ENCODE measurements around the gene FBN1. TPM values are rescaled to one million over a fixed set of nuclear protein-coding genes. Genes with fewer than 3 reads are reported as not detected.
A peak's percentile ranks its signal among the peaks of the same experiment; 100 is the strongest.

FBN1 gene
- total RNA-seq, 6 donors from 2014 or later, result 20.3 to 159 (median 44.3) TPM

DNA sequence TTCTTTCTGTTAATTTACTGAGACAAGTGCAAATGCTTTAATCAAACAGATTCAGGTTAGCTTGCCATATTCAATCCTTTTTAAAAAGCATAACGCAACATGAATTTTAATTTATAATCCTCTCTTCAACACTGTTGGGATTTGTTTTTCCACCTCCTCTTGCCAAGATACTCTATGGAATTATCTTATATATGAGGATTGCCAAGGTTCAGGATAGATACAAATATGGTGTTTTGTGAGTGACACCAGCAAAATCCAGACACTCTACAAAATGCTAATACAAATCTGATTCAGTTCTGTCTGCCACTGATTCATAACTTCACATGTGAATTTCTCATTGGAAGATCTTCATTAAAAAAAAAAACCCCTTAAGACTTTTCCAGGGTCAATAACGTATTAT lies 104.8 kb downstream of the FBN1 start:
- 94 to 95% methylated on average over 2 of the region's 2 CpGs for WGBS, 2 donors
- no peak for TF ChIP-seq POLR2A (IDR thresholded peaks at IDR 0.05)
- TF ChIP-seq EP300 (IDR thresholded peaks at IDR 0.05), result no peak
- Histone ChIP-seq H3K4me1 (peaks cover 0 to 5% (median 2%) of the 10 kb centered on the region in 4 donors), H3K36me3 (no peaks in the 10 kb centered on the region), H3K9me3 (no peaks in the 10 kb centered on the region), H3K27me3 (no peaks in the 10 kb centered on the region), H3K4me3 (no peak overlapping the region), H3K27ac (no peak overlapping the region)
- no peak for ATAC-seq (ENCODE audit: low FRiP score in 2 of 2)
- DNase-seq, result no peak

DNA sequence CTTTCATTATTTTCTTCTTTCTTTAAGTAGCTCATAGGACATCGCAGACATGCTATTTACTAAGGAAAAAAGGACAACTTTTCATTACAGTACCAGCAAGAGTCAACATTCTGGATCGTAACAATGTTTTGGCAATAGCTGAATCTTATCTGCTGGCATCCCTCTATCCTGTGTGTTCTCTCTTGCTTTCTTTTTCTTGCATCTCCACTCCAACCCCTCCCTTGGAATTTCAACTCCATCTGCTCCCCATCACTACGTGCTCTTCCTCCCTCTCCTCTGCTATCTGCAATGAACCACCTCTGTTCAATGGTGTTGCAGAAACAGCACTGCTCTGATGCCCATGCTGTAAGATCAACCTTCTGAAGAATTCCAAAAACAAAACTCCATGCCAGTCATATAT lies 106.6 kb downstream of the FBN1 start:
- peaks cover 0 to 8% (median 2%) of the 10 kb centered on the region in 4 donors for H3K4me1 ChIP-seq
- no peak overlapping the region for H3K27ac ChIP-seq
- H3K27me3 ChIP-seq, result no peaks in the 10 kb centered on the region
- H3K9me3 ChIP-seq, result no peaks in the 10 kb centered on the region
- no peak overlapping the region for H3K4me3 ChIP-seq
- H3K36me3 ChIP-seq, result no peaks in the 10 kb centered on the region
- DNase-seq (no peak), ATAC-seq (ENCODE audit: low FRiP score in 2 of 2) (no peak)
- 83 to 86% methylated on average over 3 of the region's 3 CpGs for WGBS, 2 donors
- TF ChIP-seq CTCF (IDR thresholded peaks at IDR 0.05) (no peak), POLR2A (IDR thresholded peaks at IDR 0.05) (no peak), EP300 (IDR thresholded peaks at IDR 0.05) (no peak), POLR2AphosphoS5 (IDR thresholded peaks at IDR 0.05) (no peak)

DNA sequence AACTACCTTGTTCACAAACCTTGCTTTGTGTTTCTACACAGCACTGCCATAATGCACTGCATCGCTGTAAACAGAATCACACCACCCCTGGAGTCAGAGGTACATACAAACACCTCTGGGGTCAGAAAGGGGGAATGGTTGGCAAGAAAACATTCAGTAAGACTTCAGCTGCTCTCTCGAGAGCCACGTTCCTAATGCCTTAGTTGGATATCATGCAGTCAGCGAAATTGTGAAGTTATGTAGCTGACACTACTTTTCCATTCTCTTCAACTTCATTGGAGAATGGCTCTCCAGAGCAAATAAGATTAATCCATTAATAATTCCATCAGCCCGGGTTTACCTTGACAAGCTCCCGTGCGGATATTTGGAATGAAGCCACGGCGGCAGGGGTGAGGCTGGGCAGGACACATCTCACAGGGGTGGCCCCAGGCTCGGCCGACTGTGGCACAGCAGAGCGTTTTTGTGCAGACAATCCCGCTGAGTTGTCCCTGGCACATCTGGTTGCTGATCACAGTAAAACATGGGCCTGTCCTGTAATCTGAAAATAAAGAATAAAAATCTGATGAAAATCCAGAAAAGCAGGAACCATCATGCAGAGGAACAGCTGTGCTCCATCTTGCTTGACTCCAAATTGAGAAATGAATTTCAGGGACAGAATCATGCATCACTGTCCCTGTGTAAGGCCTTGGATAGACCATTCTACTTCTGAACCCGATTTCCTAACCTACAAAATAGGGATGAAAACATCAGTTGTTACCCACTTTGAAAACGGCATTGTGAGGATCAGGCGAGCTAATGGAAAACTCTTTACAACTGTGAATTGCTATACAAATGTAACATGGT lies 108.0 kb downstream of the FBN1 start:
- Histone ChIP-seq H3K9me3 (no peaks in the 10 kb centered on the region), H3K27ac (no peak overlapping the region), H3K36me3 (no peaks in the 10 kb centered on the region), H3K4me3 (no peak overlapping the region), H3K4me1 (peaks cover 0 to 8% (median 2%) of the 10 kb centered on the region in 4 donors), H3K27me3 (no peaks in the 10 kb centered on the region)
- no peak for TF ChIP-seq POLR2AphosphoS5 (IDR thresholded peaks at IDR 0.05)
- no peak for TF ChIP-seq CTCF (IDR thresholded peaks at IDR 0.05)
- TF ChIP-seq EP300 (IDR thresholded peaks at IDR 0.05), result no peak
- no peak for TF ChIP-seq POLR2A (IDR thresholded peaks at IDR 0.05)
- WGBS, 2 donors, result 69 to 85% methylated on average over 16 of the region's 16 CpGs
- peak in 1 of 2 donors; percentile 46 for DNase-seq
- no peak for ATAC-seq (ENCODE audit: low FRiP score in 2 of 2)

- ATAC-seq (ENCODE audit: low FRiP score in 2 of 2), result peak in 1 of 2 donors; percentile 35
- Histone ChIP-seq H3K4me3 (no peak overlapping the region), H3K9me3 (no peaks in the 10 kb centered on the region), H3K27ac (peak overlapping the region in 2 of 4 donors; percentile 6 to 28), H3K27me3 (no peaks in the 10 kb centered on the region), H3K36me3 (no peaks in the 10 kb centered on the region), H3K4me1 (peaks cover 0 to 8% (median 2%) of the 10 kb centered on the region in 4 donors)
- TF ChIP-seq POLR2A (IDR thresholded peaks at IDR 0.05), result no peak
- TF ChIP-seq CTCF (IDR thresholded peaks at IDR 0.05), result no peak
- TF ChIP-seq POLR2AphosphoS5 (IDR thresholded peaks at IDR 0.05), result no peak
- no peak for TF ChIP-seq EP300 (IDR thresholded peaks at IDR 0.05)
- 33 to 44% methylated on average over 3 of the region's 3 CpGs for WGBS, 2 donors
- no peak for DNase-seq
Measured at GRCh38 chr15:48536681-48537091, 108.8 kb downstream of the FBN1 start.

GRCh38 chr15:48533982-48534381 lies 111.5 kb downstream of the FBN1 start:
- Histone ChIP-seq H3K4me1 (peaks cover 0 to 8% (median 2%) of the 10 kb centered on the region in 4 donors), H3K9me3 (no peaks in the 10 kb centered on the region), H3K27me3 (no peaks in the 10 kb centered on the region), H3K36me3 (peaks cover 0 to 6% (median 0%) of the 10 kb centered on the region in 4 donors), H3K4me3 (no peak overlapping the region), H3K27ac (no peak overlapping the region)
- TF ChIP-seq CTCF (IDR thresholded peaks at IDR 0.05) (no peak), POLR2A (IDR thresholded peaks at IDR 0.05) (no peak), EP300 (IDR thresholded peaks at IDR 0.05) (no peak), POLR2AphosphoS5 (IDR thresholded peaks at IDR 0.05) (no peak)
- ATAC-seq (ENCODE audit: low FRiP score in 2 of 2) (no peak), DNase-seq (no peak)
- 44 to 48% methylated on average over 2 of the region's 2 CpGs for WGBS, 2 donors

All from upper lobe of left lung (tissue), 6 donors.